Measurements from ENCODE around the gene OTOP3.
A peak's percentile ranks its signal among the peaks of the same experiment; 100 is the strongest.

DNA sequence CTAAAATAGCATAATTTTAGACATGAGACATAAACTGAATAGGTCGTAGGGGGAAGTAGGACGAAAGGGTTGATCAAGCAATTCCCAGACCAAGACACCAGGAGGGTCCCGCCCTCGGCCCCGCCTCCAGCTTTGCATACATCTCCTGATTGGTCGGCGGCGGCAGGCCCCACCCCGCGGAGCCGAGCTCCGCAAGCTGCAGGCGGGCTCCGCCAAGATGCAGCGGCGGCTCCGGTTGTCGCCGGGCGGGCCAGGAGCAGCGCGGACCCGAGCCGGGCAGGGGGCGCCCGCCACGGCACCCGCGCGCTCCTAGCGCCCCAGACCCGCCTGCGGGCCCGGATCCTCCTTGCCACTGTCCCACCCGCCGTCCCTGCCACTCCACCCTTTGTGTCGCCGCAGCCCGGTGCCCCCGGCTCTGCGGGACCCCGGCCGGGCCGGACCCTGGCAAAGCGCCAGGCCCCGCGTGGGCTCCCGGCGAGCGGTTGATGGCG lies 51.8 kb downstream of the OTOP3 start, which contains the start of gene CDR2L:
- TF ChIP-seq ZBTB7A (IDR thresholded peaks at IDR 0.05; ENCODE audit: low read depth) (no peak), EP300 (IDR thresholded peaks at IDR 0.05; ENCODE audit: borderline replicate concordance) (no peak), TEAD4 (IDR thresholded peaks at IDR 0.05) (no peak), RAD21 (IDR thresholded peaks at IDR 0.05; ENCODE audit: low read depth) (no peak), CEBPB (IDR thresholded peaks at IDR 0.05) (no peak), YY1 (IDR thresholded peaks at IDR 0.05; ENCODE audit: low read depth) (0 out of 2 replicates have a peak, but pooled peaks have one; percentile 45), TCF12 (IDR thresholded peaks at IDR 0.05; ENCODE audit: low read depth) (no peak), CREB1 (IDR thresholded peaks at IDR 0.05; ENCODE audit: low read depth) (no peak), EGR1 (IDR thresholded peaks at IDR 0.05) (no peak), TAF1 (IDR thresholded peaks at IDR 0.05; ENCODE audit: low read depth) (peak; percentile 76; the same call in 1 of the 2 replicates), FOXM1 (IDR thresholded peaks at IDR 0.05; ENCODE audit: borderline replicate concordance, low read depth) (no peak)
- TF ChIP-seq, protein P1, sequence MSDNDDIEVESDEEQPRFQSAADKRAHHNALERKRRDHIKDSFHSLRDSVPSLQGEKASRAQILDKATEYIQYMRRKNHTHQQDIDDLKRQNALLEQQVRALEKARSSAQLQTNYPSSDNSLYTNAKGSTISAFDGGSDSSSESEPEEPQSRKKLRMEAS (IDR thresholded peaks at IDR 0.05), result 0 out of 2 replicates have a peak, but pooled peaks have one; percentile 3
- TF ChIP-seq, protein P2, sequence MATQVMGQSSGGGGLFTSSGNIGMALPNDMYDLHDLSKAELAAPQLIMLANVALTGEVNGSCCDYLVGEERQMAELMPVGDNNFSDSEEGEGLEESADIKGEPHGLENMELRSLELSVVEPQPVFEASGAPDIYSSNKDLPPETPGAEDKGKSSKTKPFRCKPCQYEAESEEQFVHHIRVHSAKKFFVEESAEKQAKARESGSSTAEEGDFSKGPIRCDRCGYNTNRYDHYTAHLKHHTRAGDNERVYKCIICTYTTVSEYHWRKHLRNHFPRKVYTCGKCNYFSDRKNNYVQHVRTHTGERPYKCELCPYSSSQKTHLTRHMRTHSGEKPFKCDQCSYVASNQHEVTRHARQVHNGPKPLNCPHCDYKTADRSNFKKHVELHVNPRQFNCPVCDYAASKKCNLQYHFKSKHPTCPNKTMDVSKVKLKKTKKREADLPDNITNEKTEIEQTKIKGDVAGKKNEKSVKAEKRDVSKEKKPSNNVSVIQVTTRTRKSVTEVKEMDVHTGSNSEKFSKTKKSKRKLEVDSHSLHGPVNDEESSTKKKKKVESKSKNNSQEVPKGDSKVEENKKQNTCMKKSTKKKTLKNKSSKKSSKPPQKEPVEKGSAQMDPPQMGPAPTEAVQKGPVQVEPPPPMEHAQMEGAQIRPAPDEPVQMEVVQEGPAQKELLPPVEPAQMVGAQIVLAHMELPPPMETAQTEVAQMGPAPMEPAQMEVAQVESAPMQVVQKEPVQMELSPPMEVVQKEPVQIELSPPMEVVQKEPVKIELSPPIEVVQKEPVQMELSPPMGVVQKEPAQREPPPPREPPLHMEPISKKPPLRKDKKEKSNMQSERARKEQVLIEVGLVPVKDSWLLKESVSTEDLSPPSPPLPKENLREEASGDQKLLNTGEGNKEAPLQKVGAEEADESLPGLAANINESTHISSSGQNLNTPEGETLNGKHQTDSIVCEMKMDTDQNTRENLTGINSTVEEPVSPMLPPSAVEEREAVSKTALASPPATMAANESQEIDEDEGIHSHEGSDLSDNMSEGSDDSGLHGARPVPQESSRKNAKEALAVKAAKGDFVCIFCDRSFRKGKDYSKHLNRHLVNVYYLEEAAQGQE (IDR thresholded peaks at IDR 0.05; ENCODE audit: low read depth), result no peak
- TF ChIP-seq, protein P3, sequence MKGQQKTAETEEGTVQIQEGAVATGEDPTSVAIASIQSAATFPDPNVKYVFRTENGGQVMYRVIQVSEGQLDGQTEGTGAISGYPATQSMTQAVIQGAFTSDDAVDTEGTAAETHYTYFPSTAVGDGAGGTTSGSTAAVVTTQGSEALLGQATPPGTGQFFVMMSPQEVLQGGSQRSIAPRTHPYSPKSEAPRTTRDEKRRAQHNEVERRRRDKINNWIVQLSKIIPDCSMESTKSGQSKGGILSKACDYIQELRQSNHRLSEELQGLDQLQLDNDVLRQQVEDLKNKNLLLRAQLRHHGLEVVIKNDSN (IDR thresholded peaks at IDR 0.05), result no peak

Measured in Ishikawa (cell line).